ENCODE results near the gene PRKCB. TPM values are rescaled to one million over a fixed set of nuclear protein-coding genes. Genes with fewer than 3 reads are reported as not detected.

PRKCB gene
- polyA plus RNA-seq, 1 donor (not counting 4 experiments of a cell fraction or from before 2014, with no cell fraction given), result 0.18 TPM

GRCh38 chr16:23858542-23858941, 22.8 kb downstream of the PRKCB start:
- TF ChIP-seq CTCF (optimal IDR thresholded peaks at IDR 0.05 in 1 of 3, IDR thresholded peaks at IDR 0.05 in 1 of 3, conservative IDR thresholded peaks at IDR 0.05 in 1 of 3; ENCODE audit: extremely low read depth in 1 of 3, insufficient read depth in 2 of 3, low read length in 3 of 3) (no peak), EZH2 (IDR thresholded peaks at IDR 0.05; ENCODE audit: low read length) (no peak)
- no peak overlapping the region for H3K27ac ChIP-seq (ENCODE audit: control insufficient read depth, insufficient read depth, low read length)
- DNase-seq (ENCODE audit: low read depth, low spot score), result no peak

GRCh38 chr16:23859713-23860269, 24.0 kb downstream of the PRKCB start:
- Histone ChIP-seq H3K27ac (ENCODE audit: control insufficient read depth, insufficient read depth, low read length) (no peak overlapping the region), H3K4me2 (ENCODE audit: control insufficient read depth, extremely low read depth, insufficient read depth, low read depth, low read length) (no peak overlapping the region), H3K4me1 (ENCODE audit: control insufficient read depth, extremely low read depth, insufficient read depth, low read length) (no peaks in the 10 kb centered on the region), H3K36me3 (ENCODE audit: control insufficient read depth in 2 of 2, extremely low read depth in 1 of 2, insufficient read depth in 2 of 2, low read length in 2 of 2) (no peaks in the 10 kb centered on the region), H3K27me3 (ENCODE audit: control insufficient read depth, extremely low read depth, insufficient read depth, low read length) (peaks cover 4% of the 10 kb centered on the region), H3K9me1 (ENCODE audit: control insufficient read depth, extremely low read depth, insufficient read depth, low read length) (no peaks in the 10 kb centered on the region), H3K9me3 (ENCODE audit: control insufficient read depth, low read depth, low read length) (no peaks in the 10 kb centered on the region), H4K20me1 (ENCODE audit: control insufficient read depth, extremely low read depth, insufficient read depth, low read length) (no peaks in the 10 kb centered on the region), H3K4me3 (ENCODE audit: control insufficient read depth in 2 of 3, extremely low read depth in 1 of 3, insufficient read depth in 2 of 3, low read depth in 1 of 3, low read length in 3 of 3) (no peak overlapping the region), H3K79me2 (ENCODE audit: control insufficient read depth, insufficient read depth, low read length) (no peaks in the 10 kb centered on the region), H2AFZ (ENCODE audit: control insufficient read depth, low read length) (no peak overlapping the region), H3K9ac (ENCODE audit: control insufficient read depth, extremely low read depth, insufficient read depth, low read length) (no peak overlapping the region)
- FAIRE-seq (no peak), DNase-seq (ENCODE audit: low read depth, low spot score) (no peak)
- no peak for TF ChIP-seq CTCF (optimal IDR thresholded peaks at IDR 0.05 in 1 of 3, IDR thresholded peaks at IDR 0.05 in 1 of 3, conservative IDR thresholded peaks at IDR 0.05 in 1 of 3; ENCODE audit: extremely low read depth in 1 of 3, insufficient read depth in 2 of 3, low read length in 3 of 3)
- no peak for TF ChIP-seq EZH2 (IDR thresholded peaks at IDR 0.05; ENCODE audit: low read length)
- dilution Hi-C loops (cut with MboI; ENCODE audit: extremely low pct_ligation_motif_present, low sequenced_read_pairs), result no loop called here

More at GRCh38 chr16:23858542-23858941, 22.8 kb downstream of the PRKCB start:
- H3K79me2 ChIP-seq (ENCODE audit: control insufficient read depth, insufficient read depth, low read length), result no peaks in the 10 kb centered on the region
- no peak overlapping the region for H3K4me3 ChIP-seq (ENCODE audit: control insufficient read depth in 2 of 3, extremely low read depth in 1 of 3, insufficient read depth in 2 of 3, low read depth in 1 of 3, low read length in 3 of 3)
- no peaks in the 10 kb centered on the region for H4K20me1 ChIP-seq (ENCODE audit: control insufficient read depth, extremely low read depth, insufficient read depth, low read length)
- H3K36me3 ChIP-seq (ENCODE audit: control insufficient read depth in 2 of 2, extremely low read depth in 1 of 2, insufficient read depth in 2 of 2, low read length in 2 of 2), result no peaks in the 10 kb centered on the region
- H3K9me3 ChIP-seq (ENCODE audit: control insufficient read depth, low read depth, low read length), result no peaks in the 10 kb centered on the region
- no peak overlapping the region for H2AFZ ChIP-seq (ENCODE audit: control insufficient read depth, low read length)
- FAIRE-seq, result no peak
- dilution Hi-C loops (cut with MboI; ENCODE audit: extremely low pct_ligation_motif_present, low sequenced_read_pairs), result no loop called here
- no peak overlapping the region for H3K4me2 ChIP-seq (ENCODE audit: control insufficient read depth, extremely low read depth, insufficient read depth, low read depth, low read length)
- H3K9ac ChIP-seq (ENCODE audit: control insufficient read depth, extremely low read depth, insufficient read depth, low read length), result no peak overlapping the region
- no peaks in the 10 kb centered on the region for H3K4me1 ChIP-seq (ENCODE audit: control insufficient read depth, extremely low read depth, insufficient read depth, low read length)
- peaks cover 4% of the 10 kb centered on the region for H3K27me3 ChIP-seq (ENCODE audit: control insufficient read depth, extremely low read depth, insufficient read depth, low read length)
- H3K9me1 ChIP-seq (ENCODE audit: control insufficient read depth, extremely low read depth, insufficient read depth, low read length), result no peaks in the 10 kb centered on the region

Measured in keratinocyte (primary cell).